NCI-H2107 treated with DMSO at 0.1 percent for 48 hours (cell line): ENCODE results near the gene CYTL1.
A peak's percentile ranks its signal among the peaks of the same experiment; 100 is the strongest.
"Not testable (repeated sequence)": the region's sequence is repeated elsewhere in the genome, so short reads cannot be mapped to it uniquely, and the experiment has no call there.

Experiments used
- DNase-seq: peaks from one replicate; lab custom pipeline; 2025; ENCODE audit not compliant: unreplicated experiment; lab: John Stamatoyannopoulos, UW

The CYTL1 gene

DNA sequence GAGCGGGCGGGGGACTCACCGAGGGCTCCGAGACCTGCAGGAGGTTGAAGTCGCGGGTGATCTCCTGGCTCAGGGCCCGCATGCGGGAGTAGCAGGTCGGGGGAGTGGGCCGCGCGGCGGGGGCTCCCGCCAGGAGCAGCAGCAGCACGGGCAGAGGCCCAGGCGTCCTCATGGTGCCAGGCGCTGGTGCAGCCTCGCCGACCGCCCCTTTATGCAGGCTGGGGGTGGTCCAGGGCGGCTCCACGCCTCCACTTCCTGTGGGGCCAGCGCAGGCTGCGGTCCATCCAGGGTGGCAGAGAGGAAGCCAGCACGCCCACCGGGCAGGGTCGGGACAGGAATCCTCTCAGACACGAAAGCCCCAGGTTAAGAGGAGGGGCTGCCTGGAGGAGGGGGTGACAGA lies at the start of gene CYTL1:
TSS of gene CYTL1 (minus strand) at position 185 of the 400 bp plus-strand sequence. CDS start at position 172, 13 bp downstream.
- DNase-seq, result no peak

DNA sequence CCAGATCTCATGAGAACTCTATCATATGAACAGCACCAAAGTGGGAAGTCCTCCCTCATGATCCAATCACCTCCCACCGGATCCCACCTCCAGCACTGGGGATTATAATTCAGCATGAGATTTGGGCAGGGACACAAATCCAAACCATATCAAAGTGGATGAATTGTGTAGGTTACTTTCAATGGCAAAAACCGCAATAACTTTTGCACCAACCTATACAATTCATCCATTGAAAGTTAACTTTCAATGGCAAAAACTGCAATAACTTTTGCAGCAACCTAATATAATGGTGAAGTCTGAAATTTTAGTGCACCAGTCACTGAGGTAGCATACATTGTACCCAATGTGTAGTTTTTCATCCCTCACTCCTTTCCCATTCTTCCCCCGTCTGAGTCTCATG lies 48.6 kb upstream of the CYTL1 start:
- no peak for DNase-seq

GRCh38 chr4:5066968-5067367 lies 47.7 kb upstream of the CYTL1 start:
- DNase-seq, result not testable (repeated sequence)

GRCh38 chr4:5066101-5066500 lies 46.8 kb upstream of the CYTL1 start:
- no peak for DNase-seq

- DNase-seq, result no peak
These were observed 36.2 kb upstream of the CYTL1 start for GRCh38 chr4:5055411-5055810.

DNA sequence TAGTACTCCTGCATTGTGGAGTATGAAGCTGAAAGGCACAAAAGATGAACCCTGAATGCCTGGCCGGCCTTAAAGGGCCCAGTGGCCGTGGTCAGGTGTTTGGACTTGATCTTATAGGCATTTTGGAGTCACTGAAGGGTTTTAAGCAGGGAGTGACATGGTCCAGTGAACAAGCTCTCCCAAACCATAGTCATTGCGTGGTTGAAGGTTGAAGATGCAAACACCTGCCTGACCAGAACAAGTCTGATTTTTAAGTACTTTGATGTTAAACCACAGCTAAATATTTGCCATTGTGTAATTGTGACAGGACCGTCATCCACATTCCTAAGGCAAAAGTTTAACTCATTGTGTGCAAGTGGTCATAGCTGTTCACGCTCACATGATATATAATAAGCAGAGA lies 35.3 kb upstream of the CYTL1 start:
- DNase-seq, result no peak

DNA sequence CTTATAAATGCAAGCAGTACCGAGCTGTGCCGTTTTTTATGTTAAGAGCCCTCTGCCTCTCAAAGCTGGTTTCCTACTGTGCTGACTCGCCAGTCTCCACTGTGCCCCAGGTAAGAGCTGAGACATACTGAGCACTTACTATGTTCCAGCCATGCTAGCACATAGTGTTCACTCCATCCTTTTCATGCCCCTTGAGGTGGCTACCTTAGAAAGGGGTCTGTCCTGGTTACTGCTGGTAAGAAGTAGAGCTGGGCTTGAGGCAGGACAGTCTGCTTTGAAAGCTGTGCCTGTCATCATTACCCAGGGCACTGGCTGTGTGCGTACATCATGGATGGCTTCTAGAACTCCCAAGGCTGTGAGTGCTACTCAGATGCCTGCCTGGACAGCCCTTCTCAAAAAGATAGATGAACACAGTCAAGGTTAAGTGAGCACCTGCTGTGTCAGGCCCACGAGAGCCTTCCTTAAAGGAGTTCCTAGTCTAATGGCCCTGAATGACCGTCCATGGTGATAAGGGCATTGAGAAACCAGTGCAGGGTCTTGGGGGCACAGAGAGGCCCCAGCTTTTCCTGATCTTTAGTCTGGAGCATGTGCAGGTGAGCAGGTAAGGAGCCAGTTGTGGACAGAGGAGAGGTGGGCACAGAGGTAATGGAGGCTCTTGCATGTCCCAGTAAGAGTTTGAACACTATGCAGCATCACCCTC lies 33.6 kb upstream of the CYTL1 start:
- no peak for DNase-seq

DNA sequence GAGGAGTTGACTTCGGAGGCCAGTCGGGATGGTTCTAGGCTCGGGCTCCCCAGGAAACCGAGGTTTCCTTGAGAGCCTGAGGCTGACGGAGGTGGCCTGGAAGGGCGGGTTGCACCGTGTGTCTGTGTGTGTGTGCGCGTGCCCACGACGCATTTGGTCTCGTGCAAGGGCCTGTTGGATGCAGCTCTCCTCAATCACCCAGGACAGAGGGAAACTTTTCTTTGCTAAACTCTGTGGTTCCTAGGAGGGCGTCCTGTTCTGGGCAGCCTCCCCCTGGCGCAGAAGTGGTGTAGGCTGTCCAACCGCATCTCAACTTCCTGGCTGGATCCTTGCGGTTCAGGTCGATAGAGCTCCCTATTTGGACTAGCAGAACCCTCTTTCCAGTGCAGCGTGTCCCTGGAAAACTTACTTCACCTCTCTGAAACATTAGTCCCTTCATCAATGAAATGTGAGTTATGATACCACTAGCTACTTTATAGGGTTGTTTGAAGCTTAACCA lies 33.0 kb upstream of the CYTL1 start:
- no peak for DNase-seq

- no peak for DNase-seq
These were observed 32.3 kb upstream of the CYTL1 start, which contains the start of gene STK32B for GRCh38 chr4:5051278-5052203. TSS of gene STK32B (plus strand) at chr4:5051480.

GRCh38 chr4:5050520-5051277 lies 31.4 kb upstream of the CYTL1 start:
- DNase-seq, result peak; percentile 1

- no peak for DNase-seq
These were observed 29.5 kb upstream of the CYTL1 start for GRCh38 chr4:5048721-5049120.

GRCh38 chr4:5045097-5045496 lies 25.8 kb upstream of the CYTL1 start:
- DNase-seq, result no peak

GRCh38 chr4:5044341-5044740 lies 25.1 kb upstream of the CYTL1 start:
- DNase-seq, result no peak

GRCh38 chr4:5043579-5043978 lies 24.3 kb upstream of the CYTL1 start:
- no peak for DNase-seq

DNA sequence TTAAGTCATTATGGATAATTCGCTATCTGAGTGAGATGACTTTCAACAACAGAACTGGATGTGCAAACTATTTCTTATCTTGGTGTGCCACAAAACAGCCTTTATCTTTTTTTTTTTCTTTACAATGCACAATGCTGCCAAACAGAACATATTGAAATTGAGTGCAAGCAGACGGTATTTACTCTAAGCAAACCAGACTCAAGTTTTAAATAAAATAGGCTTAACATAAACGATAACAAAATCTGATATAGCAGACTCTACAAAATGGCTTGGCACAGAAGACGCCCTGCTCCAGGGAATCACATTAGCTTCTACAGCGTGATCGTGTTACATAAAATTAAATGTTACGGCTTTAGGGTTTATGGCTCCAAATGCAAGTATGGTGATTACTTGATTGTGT lies 22.4 kb upstream of the CYTL1 start:
- no peak for DNase-seq

DNA sequence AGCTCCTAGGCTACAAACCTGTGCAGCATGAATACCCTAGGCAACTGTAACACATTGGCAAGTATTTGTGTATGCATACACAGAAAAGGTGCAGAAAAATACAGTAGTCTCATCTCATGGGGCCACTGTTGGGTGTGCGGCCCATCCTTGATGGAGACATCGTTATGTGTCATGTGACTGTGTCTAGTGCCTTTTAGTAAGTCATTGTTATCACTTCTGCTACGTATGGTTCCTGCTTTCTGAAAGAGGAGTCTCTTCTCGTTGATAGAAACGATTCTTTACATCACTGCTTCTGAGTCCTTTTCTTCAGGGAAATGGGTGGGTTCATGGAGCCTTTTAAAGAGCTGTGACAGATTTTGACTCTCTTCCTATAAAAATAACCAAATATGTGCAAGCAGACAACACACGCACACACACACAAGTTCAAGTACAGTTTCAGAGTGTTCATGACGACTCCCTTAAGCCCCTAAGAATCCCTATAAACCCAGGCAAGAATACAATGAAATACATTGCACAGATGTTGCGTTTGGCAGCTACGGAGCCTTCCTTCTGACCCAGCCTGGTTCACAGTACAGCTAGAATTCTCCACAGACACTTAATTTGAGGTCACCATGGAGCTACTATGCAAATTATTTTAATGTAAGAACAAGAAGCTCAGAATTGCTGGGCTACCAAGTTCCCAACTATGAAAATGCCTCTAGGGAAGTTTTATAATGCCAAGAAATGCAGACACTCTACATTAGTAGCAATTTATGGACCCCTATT lies 21.8 kb upstream of the CYTL1 start:
- DNase-seq, result no peak

DNA sequence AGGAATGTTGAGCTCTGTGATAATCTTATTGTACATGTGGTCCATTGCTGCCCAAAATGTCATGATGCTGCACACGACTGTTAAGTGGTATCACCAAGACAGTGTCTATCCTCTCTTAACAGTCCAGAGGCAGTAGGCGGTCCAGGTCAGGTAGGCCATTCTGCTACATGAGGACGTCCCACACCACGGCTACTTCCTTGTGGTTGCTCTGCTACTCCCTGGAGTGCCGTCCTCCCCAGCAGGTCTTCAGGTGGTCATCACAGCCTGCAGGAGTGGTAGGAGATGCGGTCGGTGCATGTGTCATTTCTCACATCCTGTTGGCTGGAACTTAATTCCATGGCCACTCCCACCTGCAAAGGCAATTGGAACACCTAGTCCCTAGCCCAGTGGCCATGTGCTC lies 20.5 kb upstream of the CYTL1 start:
- no peak for DNase-seq

- DNase-seq, result no peak
These were observed 18.6 kb upstream of the CYTL1 start for GRCh38 chr4:5037553-5038551.

GRCh38 chr4:5036239-5036638 lies 17.0 kb upstream of the CYTL1 start:
- DNase-seq, result no peak
